Mesothelial cell of epicardium (in vitro differentiated cells): ENCODE data around the gene YY2. TPM values are rescaled to one million over a fixed set of nuclear protein-coding genes. Genes with fewer than 3 reads are reported as not detected.

ENCODE experiments used
- DNase-seq, 2 experiments: peaks; one replicate each; pipeline ENCODE4 v3.0.0; 2021; ENCODE audit warnings: low spot score in 2 of 2; ENCODE audit not compliant: unreplicated experiment in 2 of 2
- H3K27ac Mint-ChIP-seq: 2 replicates; pipeline ENCODE4 v1.8.0; 2021; ENCODE audit warnings: mixed read lengths
- H3K27me3 Mint-ChIP-seq: 2 replicates; pipeline ENCODE4 v1.8.0; 2021; ENCODE audit warnings: low read depth, mixed read lengths
- H3K36me3 Mint-ChIP-seq: 2 replicates; pipeline ENCODE4 v1.8.0; 2021; ENCODE audit warnings: mixed read lengths
- H3K4me1 Mint-ChIP-seq: 2 replicates; pipeline ENCODE4 v1.8.0; 2021; ENCODE audit warnings: mixed read lengths
- H3K4me3 Mint-ChIP-seq: 2 replicates; pipeline ENCODE4 v1.8.0; 2021; ENCODE audit warnings: mild to moderate bottlenecking, moderate library complexity, mixed read lengths
- H3K9me3 Mint-ChIP-seq: 2 replicates; pipeline ENCODE4 v1.8.0; 2021; ENCODE audit warnings: mixed read lengths
- CTCF ChIP-seq: fragments of 200-600 bp; sonication (generic); IDR thresholded peaks from one replicate; pipeline ENCODE4 v1.5.0; 2021; ENCODE audit warnings: antibody characterized with exemption; ENCODE audit not compliant: unreplicated experiment
- total RNA-seq: library from RNA; stranded (reverse); gene quantifications from 3 replicates; pipeline ENCODE4 v1.2.1, GENCODE V29; 2021

YY2 gene
- total RNA-seq, 1 donor from 2014 or later: 3.6 TPM

- peak within 1 kb of the TSS; percentile 95 for H3K27ac Mint-ChIP-seq
- H3K36me3 Mint-ChIP-seq: no peaks in the 10 kb centered on the region
- TF ChIP-seq CTCF: no peak
- H3K4me1 Mint-ChIP-seq: peaks cover 4% of the 10 kb centered on the region
- H3K9me3 Mint-ChIP-seq: no peaks in the 10 kb centered on the region
- peak; percentile 49 to 82 for DNase-seq
- peak within 1 kb of the TSS; percentile 90 for H3K4me3 Mint-ChIP-seq
- H3K27me3 Mint-ChIP-seq: no peaks in the 10 kb centered on the region
These were observed 16.2 kb upstream of the YY2 start, which contains the start of gene MBTPS2 for GRCh38 chrX:21839334-21840192. MBTPS2 (plus strand) TSS chrX:21839617; CDS start chrX:21839735, 118 bp downstream.

GRCh38 chrX:21840193-21840545 is 15.6 kb upstream of the YY2 start:
- no peak for TF ChIP-seq CTCF
- Mint-ChIP-seq H3K27ac (peak overlapping the region; percentile 95), H3K4me1 (peaks cover 4% of the 10 kb centered on the region), H3K4me3 (peak overlapping the region; percentile 90), H3K27me3 (no peaks in the 10 kb centered on the region), H3K36me3 (peaks cover under 1% of the 10 kb centered on the region), H3K9me3 (no peaks in the 10 kb centered on the region)
- no peak for DNase-seq

GRCh38 chrX:21843179-21843578 is 12.6 kb upstream of the YY2 start:
- Mint-ChIP-seq H3K27me3 (no peaks in the 10 kb centered on the region), H3K27ac (no peak overlapping the region), H3K4me3 (no peak overlapping the region), H3K4me1 (peaks cover 5% of the 10 kb centered on the region), H3K36me3 (peaks cover 3% of the 10 kb centered on the region), H3K9me3 (no peaks in the 10 kb centered on the region)
- DNase-seq: no peak
- no peak for TF ChIP-seq CTCF

GRCh38 chrX:21845096-21845495 is 10.7 kb upstream of the YY2 start:
- Mint-ChIP-seq H3K27ac (no peak overlapping the region), H3K9me3 (no peaks in the 10 kb centered on the region), H3K4me1 (peaks cover 5% of the 10 kb centered on the region), H3K4me3 (no peak overlapping the region), H3K36me3 (peaks cover 5% of the 10 kb centered on the region), H3K27me3 (no peaks in the 10 kb centered on the region)
- DNase-seq: no peak
- TF ChIP-seq CTCF: no peak

- H3K27ac Mint-ChIP-seq: no peak overlapping the region
- no peaks in the 10 kb centered on the region for H3K9me3 Mint-ChIP-seq
- no peak for TF ChIP-seq CTCF
- no peaks in the 10 kb centered on the region for H3K27me3 Mint-ChIP-seq
- H3K4me1 Mint-ChIP-seq: peaks cover 2% of the 10 kb centered on the region
- peaks cover 5% of the 10 kb centered on the region for H3K36me3 Mint-ChIP-seq
- H3K4me3 Mint-ChIP-seq: no peak overlapping the region
- DNase-seq: no peak
These were observed 8.4 kb upstream of the YY2 start for GRCh38 chrX:21847342-21847741.
